ENCODE measurements around the gene PTGIR. TPM values are rescaled to one million over a fixed set of nuclear protein-coding genes. Genes with fewer than 3 reads are reported as not detected.
A peak's percentile ranks its signal among the peaks of the same experiment; 100 is the strongest.

Gene PTGIR
- total RNA-seq, 4 donors from 2014 or later: 5.9 to 9.1 (median 7.1) TPM

- peaks cover 0 to 9% (median 0%) of the 10 kb centered on the region in 4 donors for H3K27me3 ChIP-seq
- WGBS: 7% methylated on average over 18 of the region's 28 CpGs
- no peaks in the 10 kb centered on the region for H3K9me3 ChIP-seq
- intact Hi-C loops (cut with DNase I): loop anchor here (10.0 kb wide), 1 partner anchor 125 kb away; no protein-coding TSS in a partner anchor
- DNase-seq (ENCODE audit: extremely low spot score): no peak
- TF ChIP-seq CTCF (IDR thresholded peaks at IDR 0.05): no peak
- peak in 1 of 2 donors; percentile 55 for TF ChIP-seq POLR2AphosphoS5 (IDR thresholded peaks at IDR 0.05)
- peaks cover 20 to 71% (median 60%) of the 10 kb centered on the region in 4 donors for H3K4me1 ChIP-seq
- no peaks in the 10 kb centered on the region for H3K36me3 ChIP-seq
- peak overlapping the region; percentile 74 to 94 (median 80) for H3K4me3 ChIP-seq
- H3K27ac ChIP-seq (replicated peaks in 1 of 4): peak overlapping the region; percentile 93 to 97 (median 94)
Observed at GRCh38 chr19:46659151-46660007, 34.5 kb upstream of the PTGIR start.

- peak overlapping the region; percentile 40 to 97 (median 82) for H3K27ac ChIP-seq (replicated peaks in 1 of 4)
Observed at GRCh38 chr19:46656541-46656940, 31.7 kb upstream of the PTGIR start.

GRCh38 chr19:46654621-46655152 is 29.8 kb upstream of the PTGIR start:
- H3K4me1 ChIP-seq: peaks cover 5 to 70% (median 61%) of the 10 kb centered on the region in 4 donors
- WGBS: 36% methylated on average over 15 of the region's 16 CpGs
- TF ChIP-seq POLR2AphosphoS5 (IDR thresholded peaks at IDR 0.05): peak in 1 of 2 donors; percentile 42
- TF ChIP-seq POLR2A (IDR thresholded peaks at IDR 0.05; ENCODE audit: low read depth): no peak
- TF ChIP-seq EP300 (IDR thresholded peaks at IDR 0.05): no peak
- TF ChIP-seq CTCF (IDR thresholded peaks at IDR 0.05): no peak
- no peaks in the 10 kb centered on the region for H3K9me3 ChIP-seq
- intact Hi-C loops (cut with DNase I): no loop called here
- H3K4me3 ChIP-seq: peak overlapping the region; percentile 17 to 26 (median 19)
- peaks cover 0 to 17% (median 8%) of the 10 kb centered on the region in 4 donors for H3K36me3 ChIP-seq
- H3K27me3 ChIP-seq: peaks cover 0 to 9% (median 0%) of the 10 kb centered on the region in 4 donors
- DNase-seq (ENCODE audit: extremely low spot score): no peak
- peak overlapping the region; percentile 79 to 97 (median 82) for H3K27ac ChIP-seq (replicated peaks in 1 of 4)

More at GRCh38 chr19:46656541-46656940, 31.7 kb upstream of the PTGIR start:
- Histone ChIP-seq H3K9me3 (no peaks in the 10 kb centered on the region), H3K36me3 (peaks cover 0 to 13% (median 6%) of the 10 kb centered on the region in 4 donors), H3K4me1 (peaks cover 16 to 84% (median 74%) of the 10 kb centered on the region in 4 donors), H3K27me3 (peaks cover 0 to 9% (median 0%) of the 10 kb centered on the region in 4 donors), H3K4me3 (no peak overlapping the region)
- 91% methylated on average over 5 of the region's 5 CpGs for WGBS
- TF ChIP-seq POLR2AphosphoS5 (IDR thresholded peaks at IDR 0.05): no peak
- TF ChIP-seq CTCF (IDR thresholded peaks at IDR 0.05): no peak
- DNase-seq (ENCODE audit: extremely low spot score): no peak
- intact Hi-C loops (cut with DNase I): no loop called here

- Histone ChIP-seq H3K36me3 (peaks cover 0 to 29% (median 12%) of the 10 kb centered on the region in 4 donors), H3K9me3 (no peaks in the 10 kb centered on the region), H3K4me3 (no peak overlapping the region), H3K4me1 (peaks cover 0 to 60% (median 42%) of the 10 kb centered on the region in 4 donors), H3K27ac (replicated peaks in 1 of 4) (peak overlapping the region in 1 of 4 donors; percentile 33), H3K27me3 (peaks cover 0 to 10% (median 0%) of the 10 kb centered on the region in 4 donors)
- TF ChIP-seq EP300 (IDR thresholded peaks at IDR 0.05): no peak
- TF ChIP-seq POLR2A (IDR thresholded peaks at IDR 0.05; ENCODE audit: low read depth): no peak
- no peak for TF ChIP-seq CTCF (IDR thresholded peaks at IDR 0.05)
- no peak for TF ChIP-seq POLR2AphosphoS5 (IDR thresholded peaks at IDR 0.05)
- no peak for DNase-seq (ENCODE audit: extremely low spot score)
- intact Hi-C loops (cut with DNase I): no loop called here
- 88% methylated on average over 7 of the region's 7 CpGs for WGBS
Observed at GRCh38 chr19:46650445-46650844, 25.6 kb upstream of the PTGIR start.
